Measurements from ENCODE around the gene SLC24A3. TPM values are rescaled to one million over a fixed set of nuclear protein-coding genes. Genes with fewer than 3 reads are reported as not detected.

SLC24A3 gene
- total RNA-seq, 1 experiment from 2014 or later = not detected

DNA sequence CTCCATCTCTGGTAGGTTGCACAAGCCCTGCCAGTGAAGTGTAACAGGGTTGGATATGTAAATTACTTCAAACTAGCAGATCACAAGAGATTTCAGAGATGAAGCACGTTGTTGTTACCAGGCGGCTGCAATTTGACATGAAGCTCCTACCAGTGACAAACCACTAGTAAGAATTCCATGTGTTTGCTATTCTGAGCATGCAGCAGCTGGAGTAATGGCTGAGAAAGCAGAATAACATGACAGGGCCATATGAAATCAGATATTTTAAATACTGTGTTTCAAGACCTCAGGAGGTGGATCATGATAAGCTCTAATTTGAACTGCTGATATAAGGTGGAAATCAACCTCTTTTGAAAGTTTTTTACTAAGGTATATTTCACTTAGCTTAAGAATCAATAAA, 557.1 kb downstream of the SLC24A3 start:
- DNase-seq (ENCODE audit: low read depth, low spot score) = no peak
- in situ Hi-C loops (cut with HindIII; ENCODE audit: low pct_unique_long_range_greater_than_20kb, low sequenced_read_pairs) = no loop called here

DNA sequence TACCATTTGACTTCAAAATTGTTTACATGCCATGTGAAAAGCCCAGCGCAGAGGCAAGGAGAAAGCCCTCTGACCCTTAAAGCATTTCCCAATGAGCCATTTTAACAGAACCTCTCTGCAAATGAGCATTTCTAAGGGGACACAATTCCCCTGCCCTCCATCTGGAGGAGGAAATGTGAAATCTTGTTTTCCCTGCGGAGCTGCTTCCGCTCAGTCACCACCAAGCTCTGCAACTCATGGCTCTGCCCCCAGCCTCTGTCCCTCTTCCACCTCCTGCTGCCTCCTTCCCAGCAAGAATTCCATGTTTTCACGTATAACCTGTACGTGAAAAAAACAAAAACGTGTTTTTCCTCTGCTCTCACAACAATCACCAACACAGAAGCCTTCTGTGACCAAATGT, 557.9 kb downstream of the SLC24A3 start:
- DNase-seq (ENCODE audit: low read depth, low spot score) = no peak
- in situ Hi-C loops (cut with HindIII; ENCODE audit: low pct_unique_long_range_greater_than_20kb, low sequenced_read_pairs) = no loop called here

DNA sequence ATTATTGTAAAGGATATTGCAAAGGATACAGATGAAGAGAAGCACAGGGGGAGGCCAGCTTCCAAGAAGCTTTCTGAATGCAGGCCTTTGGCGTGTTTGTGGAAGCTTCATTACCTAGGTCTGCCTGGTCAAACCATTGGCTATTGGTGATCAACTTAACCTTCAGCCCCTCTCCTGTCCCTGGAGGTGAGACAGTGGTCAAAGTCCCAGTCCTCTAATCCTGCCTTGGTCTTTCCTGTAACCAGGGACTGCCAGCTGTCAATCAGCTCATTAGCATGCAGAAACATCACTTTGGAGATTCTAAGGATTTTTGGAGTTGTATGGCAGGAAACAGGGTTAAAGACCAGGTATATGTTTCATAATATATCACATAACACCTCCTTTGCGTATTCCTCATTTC, 558.6 kb downstream of the SLC24A3 start:
- no peak for DNase-seq (ENCODE audit: low read depth, low spot score)
- in situ Hi-C loops (cut with HindIII; ENCODE audit: low pct_unique_long_range_greater_than_20kb, low sequenced_read_pairs) = no loop called here
